NCI-H2227 treated with DMSO at 0.1 percent for 48 hours (cell line): ENCODE data around the gene TEF.

ENCODE experiments used
- DNase-seq: peaks from one replicate; lab custom pipeline; 2025; lab: John Stamatoyannopoulos, UW

TEF gene, protein sequence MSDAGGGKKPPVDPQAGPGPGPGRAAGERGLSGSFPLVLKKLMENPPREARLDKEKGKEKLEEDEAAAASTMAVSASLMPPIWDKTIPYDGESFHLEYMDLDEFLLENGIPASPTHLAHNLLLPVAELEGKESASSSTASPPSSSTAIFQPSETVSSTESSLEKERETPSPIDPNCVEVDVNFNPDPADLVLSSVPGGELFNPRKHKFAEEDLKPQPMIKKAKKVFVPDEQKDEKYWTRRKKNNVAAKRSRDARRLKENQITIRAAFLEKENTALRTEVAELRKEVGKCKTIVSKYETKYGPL

DNA sequence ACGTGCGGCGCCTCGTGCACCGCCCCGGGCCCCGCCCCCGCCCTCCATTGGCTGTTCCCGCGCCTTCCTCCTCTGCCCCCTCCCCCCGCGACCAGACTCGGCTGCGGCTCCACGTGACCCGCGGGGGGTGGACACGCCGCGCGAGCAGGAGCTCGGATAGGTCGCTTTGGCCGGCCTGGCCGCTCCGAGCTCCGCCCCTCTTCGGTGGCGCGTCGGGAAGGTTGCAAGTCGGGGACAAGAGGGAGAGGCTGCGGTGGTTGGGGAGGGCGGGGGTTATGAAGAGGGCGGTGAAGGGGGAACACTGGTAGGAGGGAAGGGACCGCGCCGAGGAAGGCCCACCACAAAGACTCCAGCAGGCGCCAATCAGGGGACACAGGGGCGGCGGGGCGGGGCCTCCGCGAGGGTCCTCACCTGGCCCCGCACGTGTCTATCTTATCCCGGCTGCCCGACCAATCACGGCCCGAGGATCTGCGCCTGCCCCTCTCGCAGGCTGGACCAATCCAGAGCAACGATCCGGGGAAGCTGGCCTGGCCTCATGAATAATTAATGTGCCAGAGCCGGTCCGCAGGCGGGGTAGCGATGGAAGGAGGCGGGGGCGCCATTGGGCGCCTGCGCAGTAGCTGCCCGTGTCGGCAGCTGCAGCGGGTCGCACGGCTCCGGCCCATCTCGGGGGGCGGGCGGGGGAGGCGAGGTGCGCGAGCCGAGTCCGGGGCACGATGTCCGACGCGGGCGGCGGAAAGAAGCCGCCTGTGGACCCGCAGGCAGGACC lies at the start of gene TEF:
Gene TEF (plus strand): TSS at position 614 of the 769 bp plus-strand sequence. CDS start 103 bp downstream, at position 717.
- DNase-seq = peak; percentile 94

DNA sequence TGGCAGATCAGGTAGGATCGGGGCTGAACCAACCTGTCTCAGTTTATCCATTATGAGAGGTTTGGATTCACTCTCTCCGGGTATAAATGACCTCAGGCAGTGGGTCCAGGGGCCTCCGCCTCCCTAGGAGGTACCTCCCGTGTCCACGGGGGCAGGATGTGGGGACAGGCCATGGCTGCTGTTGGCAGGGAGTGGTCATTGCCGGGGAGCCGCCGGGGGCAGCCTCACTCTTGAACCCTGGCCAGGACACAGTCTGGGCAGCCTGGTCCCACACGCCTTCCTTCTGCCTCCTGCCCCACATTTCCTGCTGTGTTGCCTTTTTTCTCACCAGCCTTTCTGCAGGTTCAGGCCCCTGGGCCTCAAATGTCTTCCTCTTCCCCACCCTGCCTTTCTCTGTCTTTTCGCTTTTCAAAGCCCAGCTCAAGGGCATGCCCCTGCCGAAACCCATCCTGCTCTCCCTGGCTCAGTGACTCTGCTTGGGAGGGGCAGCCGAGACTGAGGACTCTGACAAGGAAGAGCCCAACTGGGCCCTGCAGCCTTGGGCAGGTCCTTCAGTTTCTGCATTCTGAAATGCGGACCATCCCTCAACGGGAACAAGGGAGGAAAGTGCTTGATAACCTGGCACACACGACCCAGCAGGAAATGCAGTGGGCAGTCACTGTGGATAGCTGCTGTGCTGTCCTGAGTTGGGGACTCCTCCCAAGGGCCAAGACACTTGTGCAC lies 49.4 kb upstream of the TEF start:
- no peak for DNase-seq

DNA sequence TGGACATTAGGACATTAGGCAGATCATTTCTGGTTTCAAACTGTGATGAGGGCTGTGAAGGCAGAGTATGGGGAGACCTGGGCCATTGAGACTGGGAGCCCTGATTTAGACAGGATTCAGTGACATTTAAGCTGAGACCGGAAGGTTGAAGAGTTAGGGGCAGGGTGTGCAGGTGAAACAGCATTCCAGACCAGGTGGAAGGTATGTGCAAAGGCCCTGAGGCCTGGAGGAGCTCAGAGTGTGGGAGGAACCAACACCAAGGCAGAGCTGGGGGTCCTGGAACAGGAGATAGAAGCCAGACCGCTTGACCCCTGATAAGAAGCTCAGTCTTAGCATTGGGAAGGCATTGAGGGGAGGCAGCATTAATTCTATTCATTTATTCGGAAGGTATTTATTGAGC lies 47.9 kb upstream of the TEF start:
- DNase-seq = no peak

DNA sequence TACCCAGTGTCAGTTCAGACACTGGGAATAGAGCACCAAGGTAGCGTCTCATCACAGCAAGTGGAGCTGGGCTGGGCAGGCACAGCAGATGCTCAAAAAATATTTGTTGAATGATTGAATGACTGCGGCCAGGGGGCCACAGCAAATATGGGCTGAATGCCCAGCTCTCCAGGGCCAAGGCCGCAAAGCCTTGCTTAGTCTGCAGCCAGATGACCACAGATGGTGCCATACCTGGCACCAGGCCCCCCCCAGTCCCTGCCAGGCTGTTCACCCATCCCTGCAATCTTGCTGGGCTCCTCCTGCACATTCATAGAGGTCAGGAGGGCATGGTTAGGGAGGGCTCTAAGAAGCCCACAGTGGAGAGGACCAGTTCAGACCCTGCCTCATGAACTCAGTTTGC lies 47.5 kb upstream of the TEF start:
- DNase-seq = no peak

DNA sequence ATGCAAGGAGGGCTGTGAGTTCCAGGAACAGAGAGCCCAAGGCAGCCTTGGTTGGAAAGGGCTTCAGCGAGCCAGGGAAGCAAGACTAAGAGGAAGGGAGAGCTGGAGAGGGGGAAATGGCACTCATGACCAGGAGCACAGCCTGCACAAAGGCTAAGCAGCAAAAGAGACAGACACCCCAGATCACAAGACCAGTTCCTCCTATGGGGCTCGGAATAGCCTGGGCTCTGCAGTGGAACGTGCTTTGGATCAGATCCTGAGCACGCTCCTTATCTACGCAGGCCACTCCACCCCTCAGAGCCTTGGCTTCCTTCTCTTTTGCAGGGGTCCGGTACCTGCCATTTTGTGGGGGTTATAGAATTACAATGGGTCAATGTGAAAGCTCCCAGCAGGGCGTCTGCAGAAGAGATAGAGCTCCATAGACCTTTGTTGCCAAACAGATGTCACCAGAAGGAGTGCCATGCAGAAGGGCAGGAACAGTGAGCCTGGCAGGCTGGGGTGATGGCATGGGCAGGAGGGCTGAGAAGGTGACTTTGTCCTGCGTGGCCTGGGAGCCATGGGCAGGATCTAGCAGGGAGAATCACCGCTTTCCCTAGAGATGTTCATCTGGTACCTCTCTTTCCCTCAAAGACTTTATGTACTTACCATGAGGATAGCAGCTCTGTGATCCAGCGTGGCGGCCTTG lies 46.6 kb upstream of the TEF start:
- no peak for DNase-seq

DNA sequence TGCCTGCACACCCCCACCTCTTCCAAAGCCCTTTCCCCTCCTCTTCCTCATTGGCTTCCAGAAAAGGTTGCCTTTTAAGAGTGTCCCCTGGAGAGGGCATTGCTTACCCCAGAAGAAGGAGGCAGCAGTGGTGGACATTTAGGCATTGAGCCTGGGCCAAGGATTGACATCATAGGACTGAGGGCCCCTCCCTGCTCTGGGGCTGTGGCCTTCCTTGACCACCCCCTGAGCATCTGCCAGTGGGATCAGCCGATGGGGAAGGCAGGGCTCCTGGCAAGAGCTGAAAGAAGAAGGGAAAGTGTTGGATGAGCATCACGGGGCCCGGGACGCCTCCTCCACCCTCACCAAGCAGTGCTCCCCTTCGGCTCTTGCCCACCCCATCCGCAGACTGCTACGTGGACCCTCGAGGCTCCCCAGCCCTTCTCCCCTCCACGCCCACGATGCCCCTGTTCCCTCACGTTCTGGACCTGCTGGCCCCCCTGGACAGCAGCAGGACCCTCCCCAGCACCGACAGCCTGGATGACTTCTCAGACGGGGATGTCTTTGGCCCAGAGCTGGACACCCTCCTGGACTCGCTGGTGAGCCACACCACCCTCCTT lies 43.0 kb upstream of the TEF start:
- DNase-seq = no peak

DNA sequence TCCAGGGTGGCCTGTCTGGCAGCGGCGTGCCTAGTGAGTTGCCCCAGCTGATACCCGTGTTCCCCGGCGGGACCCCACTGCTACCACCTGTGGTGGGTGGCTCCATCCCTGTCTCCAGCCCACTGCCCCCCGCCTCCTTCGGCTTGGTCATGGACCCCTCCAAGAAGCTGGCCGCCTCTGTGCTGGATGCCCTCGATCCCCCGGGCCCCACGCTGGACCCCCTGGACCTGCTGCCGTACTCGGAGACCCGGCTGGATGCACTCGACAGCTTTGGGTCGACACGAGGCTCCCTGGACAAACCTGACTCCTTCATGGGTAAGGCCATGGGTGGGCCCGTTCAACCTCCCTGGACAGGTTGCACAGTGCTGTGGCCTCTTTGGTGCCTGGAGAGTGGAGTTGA lies 41.9 kb upstream of the TEF start:
- DNase-seq = no peak

DNA sequence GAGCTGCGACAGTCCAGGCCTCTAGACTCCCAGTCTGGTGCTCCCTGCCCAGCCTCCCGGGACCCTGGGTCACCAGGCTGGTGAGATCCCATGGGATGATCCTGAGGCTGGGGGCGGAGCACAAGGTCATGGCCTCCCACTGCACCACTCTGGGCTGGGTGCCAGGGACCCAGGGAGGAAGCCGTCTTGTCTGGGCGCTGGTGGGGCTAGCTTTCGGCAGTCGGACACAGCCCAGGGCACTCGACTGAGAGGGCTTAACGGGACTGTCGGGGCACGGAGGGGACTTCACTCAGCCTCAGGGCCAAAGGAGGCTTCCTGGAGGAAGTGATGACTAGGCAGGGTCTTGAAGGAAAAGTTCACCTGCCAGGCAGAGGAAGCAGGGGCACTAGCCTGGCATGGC lies 41.4 kb upstream of the TEF start:
- no peak for DNase-seq

DNA sequence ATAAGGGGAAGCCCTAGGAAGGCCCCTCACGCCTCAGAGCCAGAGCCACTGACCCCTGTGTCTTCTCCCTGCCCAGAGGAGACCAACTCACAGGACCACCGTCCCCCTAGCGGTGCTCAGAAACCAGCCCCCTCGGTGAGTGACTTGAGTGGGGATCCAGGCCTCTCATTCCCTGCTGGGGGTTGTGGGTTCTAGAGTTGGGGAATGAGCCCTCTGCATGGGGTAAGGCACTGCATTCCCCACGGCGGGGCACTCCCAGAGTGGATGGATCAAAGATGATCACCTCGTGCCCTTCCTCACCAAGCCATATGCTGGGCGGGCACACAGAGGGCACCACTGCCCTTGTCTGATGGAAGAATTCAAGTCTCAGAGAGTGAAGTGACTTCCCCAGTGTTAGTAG lies 40.7 kb upstream of the TEF start:
- DNase-seq = no peak

DNA sequence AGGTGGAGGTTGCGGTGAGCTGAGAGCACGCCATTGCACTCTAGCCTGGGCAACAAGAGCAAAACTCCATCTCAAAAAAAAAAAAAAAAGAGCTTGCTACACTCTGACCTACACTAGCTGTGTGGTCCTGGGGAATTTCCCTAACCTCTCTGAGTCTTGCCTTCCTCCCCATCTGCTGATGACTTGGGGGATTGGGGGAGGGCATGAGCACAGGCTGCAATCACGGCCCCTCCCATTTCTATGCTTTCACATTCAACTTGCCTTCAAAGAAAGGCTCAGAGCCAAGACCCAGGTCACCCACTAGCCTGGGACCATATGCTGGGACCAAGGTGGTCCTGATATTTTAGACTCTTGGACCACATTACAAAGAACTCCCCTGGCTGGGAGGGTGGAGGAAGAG lies 39.8 kb upstream of the TEF start:
- no peak for DNase-seq

DNA sequence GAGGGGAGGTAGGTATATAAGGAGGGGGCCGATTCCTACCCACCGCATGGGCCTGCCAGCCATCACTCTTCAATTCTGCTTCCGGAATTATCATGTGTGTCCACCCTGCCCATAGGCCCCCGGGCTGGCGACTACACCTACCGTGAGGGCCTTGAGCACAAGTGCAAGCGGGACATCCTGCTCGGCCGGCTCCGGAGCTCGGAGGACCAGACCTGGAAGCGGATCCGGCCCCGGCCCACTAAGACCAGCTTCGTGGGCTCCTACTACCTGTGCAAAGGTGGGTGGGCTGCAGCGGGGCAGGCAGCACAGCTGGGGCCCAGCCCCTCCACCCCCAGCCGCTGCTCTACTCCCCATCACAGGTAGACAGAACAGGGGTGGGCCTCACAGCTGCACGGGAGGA lies 38.4 kb upstream of the TEF start:
- no peak for DNase-seq

DNA sequence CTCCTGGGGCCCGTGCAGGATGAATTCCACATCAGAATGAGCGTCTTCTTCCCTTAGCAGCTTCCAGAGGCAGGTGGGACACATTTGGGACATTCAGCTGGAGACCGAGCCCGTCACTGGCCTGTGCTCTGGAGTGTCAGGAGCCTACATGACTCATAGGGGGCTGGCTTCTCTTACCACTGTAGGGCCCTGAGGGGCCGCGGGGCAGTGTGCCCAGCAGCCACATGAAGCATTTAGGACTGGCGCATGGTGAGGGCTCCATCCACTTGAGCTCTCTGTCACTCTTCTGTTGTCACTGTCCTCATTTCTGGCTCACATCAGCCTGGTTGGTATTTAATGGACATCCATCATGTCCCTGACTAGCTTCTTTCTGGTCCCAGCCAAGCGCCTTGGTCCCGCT lies 38.0 kb upstream of the TEF start:
- DNase-seq = no peak

DNA sequence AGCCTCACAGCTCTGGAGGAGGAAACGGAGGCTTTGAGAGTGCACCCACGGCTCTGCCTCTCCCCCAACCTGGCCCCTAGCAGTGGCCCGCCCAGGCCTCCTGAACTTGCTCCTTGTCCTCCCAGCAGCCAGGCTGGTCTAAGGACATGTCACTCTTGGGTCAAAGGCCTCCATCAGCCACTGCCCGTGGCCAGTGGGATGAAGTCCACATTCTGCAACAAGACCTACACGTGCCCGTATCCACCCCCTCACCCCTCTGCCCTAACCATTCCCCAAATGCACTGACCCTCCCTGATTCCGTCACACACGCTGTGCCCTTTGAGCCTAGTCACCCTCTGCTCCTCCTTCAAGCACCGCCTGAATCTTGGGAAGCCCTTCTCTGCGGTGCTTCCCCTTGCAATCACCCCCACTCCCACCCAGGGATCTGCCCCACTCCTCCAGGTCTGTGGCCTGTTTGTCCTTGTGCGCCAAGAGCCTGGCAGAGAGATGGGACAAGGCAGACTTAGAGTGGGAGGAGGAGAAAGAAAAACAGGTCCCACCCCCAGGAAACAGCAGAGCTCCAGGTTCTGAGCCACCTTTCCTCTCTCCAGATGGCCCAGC lies 37.5 kb upstream of the TEF start:
- no peak for DNase-seq

DNA sequence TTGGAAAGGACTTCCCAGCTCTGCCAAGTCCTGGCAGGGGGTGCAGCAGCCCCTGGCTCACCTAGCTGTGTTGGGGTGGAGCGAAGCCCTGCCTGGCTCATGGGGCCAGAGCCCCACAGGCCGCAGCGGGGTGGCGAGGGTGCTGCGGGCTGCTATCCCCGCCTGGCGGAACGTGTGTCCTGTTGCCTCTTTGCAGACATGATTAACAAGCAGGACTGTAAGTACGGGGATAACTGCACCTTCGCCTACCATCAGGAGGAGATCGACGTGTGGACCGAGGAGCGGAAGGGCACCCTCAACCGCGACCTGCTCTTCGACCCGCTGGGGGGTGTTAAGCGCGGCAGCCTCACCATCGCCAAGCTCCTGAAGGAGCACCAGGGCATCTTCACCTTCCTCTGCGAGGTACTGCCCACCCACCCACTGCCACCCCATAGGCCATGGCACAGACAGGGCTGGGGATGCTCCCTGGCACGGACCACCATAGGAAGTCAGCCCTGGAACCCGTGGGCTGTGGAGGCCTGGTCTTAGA lies 35.9 kb upstream of the TEF start:
- no peak for DNase-seq

DNA sequence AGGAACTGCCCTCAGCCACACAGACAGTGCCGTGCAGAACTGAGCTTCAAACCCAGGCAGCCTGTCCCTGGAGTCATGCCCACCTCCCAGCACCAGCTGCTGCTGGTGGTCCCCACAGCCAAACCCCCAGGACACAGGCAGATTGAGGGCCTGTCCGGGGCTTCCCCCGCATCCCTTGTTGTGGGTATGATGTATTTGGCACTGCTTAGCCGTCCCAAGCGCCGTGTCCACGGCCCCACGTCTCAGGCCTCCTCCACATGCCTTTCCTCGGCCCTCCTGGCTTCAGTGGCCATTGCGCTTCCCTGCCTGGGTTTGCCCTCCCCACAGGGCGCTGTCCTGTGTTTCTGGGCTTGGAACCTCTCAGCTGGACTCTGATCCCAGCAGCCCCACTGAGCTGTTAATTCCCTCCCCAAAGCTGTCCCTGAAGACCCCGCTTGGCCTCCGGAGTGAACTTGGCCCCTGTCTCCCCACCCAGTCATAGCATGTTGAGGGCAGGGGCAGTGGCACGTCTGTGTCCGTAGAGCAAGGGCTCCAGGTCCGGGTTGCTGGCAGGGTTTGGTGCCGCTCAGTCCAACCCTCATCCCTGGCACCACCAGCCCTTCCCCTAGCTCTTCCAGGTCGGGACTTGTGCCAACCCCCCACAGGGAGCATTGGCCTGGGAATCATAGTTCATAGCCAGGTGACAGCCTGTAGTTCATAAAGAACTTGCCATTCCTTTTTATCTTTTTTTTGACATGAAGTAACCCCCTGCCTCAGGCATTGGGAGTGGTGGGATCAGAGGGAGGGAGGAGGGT lies 34.5 kb upstream of the TEF start:
- no peak for DNase-seq

DNA sequence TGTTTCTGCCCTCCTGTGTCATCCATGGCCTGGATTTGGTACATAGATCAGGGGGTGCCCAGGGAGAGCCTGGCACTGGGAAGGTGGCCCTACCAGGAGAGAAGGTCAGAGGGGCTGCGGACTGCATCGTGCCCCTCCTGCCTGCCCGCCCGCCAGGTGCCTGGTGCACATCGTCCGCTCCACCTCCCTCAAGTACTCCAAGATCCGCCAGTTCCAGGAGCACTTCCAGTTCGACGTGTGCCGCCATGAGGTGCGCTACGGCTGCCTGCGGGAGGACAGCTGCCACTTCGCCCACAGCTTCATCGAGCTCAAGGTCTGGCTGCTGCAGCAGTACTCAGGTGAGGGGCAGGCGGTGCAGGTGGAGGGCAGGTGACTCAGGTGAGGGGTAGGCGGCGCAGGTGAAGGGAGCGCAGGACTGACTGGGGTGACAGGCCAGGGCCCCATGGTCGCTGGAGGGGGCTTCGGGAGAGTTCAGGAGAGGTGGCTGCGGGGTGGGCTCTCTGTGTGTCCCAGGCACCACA lies 32.7 kb upstream of the TEF start:
- DNase-seq = no peak

DNA sequence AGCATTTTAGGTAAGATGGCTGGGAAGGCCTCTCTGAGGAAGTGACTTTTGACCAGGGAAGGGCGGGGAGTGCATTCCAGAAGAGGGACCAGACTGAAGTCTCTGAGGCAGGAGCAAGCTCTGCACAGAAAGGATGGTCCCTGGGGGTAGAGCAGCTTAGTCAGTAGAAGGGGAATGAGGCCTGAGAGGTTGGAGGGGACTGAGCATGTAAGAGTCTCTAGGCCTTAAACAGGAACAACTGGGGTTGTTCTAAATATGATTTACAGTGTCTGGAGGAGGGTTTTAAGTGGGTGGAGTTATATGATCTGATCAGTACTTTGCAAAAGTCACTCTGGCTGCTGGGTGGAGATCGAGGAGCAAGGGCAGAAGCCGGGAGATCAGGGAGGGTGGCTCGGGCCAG lies 31.7 kb upstream of the TEF start:
- DNase-seq = no peak

DNA sequence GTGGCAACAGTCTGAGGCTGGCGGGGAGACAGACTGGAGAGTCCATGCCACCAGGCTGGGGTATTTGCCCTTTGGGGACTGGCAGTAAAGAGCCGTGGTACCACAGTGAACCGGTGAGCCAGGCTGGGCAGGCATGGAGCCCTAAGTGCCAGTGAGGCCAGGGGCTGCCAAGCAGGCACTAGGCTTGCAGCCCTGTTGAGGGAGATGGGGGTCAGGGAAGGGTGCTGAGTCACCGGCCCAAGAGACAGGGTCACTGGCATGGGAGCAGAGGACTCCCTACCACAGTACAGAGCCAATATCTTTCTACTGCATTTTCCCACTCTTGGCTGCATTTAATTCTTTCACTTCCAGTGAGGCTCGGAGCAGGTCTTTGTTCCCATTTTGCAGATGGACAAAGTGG lies 30.7 kb upstream of the TEF start:
- no peak for DNase-seq

DNA sequence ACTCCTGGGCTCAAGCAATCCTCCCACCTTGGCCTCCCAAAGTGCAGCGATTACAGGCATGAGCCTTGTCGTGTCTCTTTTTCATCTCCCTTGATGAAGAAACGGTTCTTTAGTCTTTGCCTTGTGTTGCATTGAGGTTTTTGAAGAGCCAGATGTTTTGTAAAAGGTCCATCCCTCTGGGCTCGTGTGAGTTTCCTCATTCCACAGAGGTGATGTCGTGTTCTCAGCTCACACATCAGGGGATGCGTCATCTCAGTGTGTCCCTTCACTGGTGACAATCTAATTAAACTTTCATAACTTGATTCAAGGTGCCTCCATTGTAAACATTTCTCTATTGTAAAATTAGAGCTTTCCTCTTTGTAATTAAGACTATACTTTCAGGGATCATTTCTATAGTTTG lies 29.7 kb upstream of the TEF start:
- no peak for DNase-seq

DNA sequence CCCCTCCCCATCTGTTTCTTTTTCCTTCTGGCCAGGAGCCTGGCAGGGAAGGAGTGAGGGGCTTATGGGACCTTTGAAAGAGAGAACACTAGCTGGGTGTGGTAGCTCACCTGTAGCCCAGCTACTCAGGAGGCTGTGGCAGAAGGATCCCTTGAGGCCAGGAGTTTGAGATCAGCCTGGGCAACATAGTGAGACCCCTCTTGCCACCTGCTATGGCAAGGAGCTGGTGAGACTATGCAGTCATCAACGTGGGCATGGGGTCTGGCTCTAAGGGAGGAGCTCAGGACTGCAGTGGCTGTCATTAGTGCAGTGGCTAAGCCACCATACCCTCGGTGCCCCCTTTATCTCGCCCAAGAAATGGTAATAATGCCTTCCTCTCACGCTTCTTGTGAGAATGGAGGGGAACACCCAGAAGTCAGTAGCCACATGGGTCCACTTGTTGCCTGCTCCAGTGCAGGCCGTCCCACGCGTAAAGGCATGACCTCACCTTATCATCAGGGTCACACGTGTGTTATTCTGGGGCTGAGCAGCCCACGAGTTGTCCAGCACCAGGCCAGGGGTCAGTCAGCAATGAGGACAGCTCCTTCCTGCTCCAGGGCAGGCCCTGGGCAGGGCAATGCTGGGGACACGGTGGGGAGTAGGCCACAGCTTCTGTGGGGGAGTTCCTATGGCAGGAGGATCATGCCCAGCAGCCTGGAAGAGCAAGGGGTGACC lies 27.7 kb upstream of the TEF start:
- no peak for DNase-seq
